Coronary artery (tissue), 2 donors: ENCODE data around the gene TEDC1.

ENCODE experiments used
- DNase-seq: peaks from one replicate; pipeline ENCODE4 v3.0.0-alpha.2; 2017; ENCODE audit warnings: low spot score
- H3K27ac ChIP-seq, 2 donors: fragments of 200-600 bp; sonication (generic); one replicate each; pipeline ENCODE4 v1.5.1; 2016 to 2019
- H3K4me3 ChIP-seq: fragments of 200-600 bp; sonication (generic); 2 replicates; pipeline ENCODE4 v1.5.1; 2016; ENCODE audit warnings: mild to moderate bottlenecking, moderate library complexity
- TF ChIP-seq, protein P1 (sequence below): fragments of 200-600 bp; sonication (generic); IDR thresholded peaks from one replicate; pipeline ENCODE4 v1.5.1; 2019; ENCODE audit warnings: antibody characterized with exemption

Gene TEDC1

DNA sequence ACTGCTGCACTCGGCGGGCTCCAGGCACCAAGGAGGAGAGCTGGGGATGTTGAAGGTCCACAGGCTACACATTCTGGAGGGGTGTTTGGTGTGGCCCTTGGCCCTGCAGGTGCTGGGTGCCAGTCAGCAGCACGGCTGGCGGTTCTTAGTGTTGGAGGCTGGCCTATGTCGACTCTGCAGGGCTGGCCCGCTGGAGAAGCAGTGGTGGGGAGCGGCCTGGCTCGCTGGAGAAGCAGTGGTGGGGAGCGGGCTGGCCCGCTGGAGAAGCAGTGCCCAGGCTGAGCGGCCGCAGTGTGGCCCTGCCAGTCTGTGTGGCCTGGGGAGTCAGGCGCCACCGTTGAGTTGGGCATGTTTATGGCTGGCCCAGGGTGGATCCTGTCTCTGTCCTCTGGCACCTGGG lies 44.1 kb upstream of the TEDC1 start:
- TF ChIP-seq, protein P1, sequence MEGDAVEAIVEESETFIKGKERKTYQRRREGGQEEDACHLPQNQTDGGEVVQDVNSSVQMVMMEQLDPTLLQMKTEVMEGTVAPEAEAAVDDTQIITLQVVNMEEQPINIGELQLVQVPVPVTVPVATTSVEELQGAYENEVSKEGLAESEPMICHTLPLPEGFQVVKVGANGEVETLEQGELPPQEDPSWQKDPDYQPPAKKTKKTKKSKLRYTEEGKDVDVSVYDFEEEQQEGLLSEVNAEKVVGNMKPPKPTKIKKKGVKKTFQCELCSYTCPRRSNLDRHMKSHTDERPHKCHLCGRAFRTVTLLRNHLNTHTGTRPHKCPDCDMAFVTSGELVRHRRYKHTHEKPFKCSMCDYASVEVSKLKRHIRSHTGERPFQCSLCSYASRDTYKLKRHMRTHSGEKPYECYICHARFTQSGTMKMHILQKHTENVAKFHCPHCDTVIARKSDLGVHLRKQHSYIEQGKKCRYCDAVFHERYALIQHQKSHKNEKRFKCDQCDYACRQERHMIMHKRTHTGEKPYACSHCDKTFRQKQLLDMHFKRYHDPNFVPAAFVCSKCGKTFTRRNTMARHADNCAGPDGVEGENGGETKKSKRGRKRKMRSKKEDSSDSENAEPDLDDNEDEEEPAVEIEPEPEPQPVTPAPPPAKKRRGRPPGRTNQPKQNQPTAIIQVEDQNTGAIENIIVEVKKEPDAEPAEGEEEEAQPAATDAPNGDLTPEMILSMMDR = no peak
- no peak for DNase-seq
- Histone ChIP-seq H3K27ac (no peak overlapping the region), H3K4me3 (no peak overlapping the region)

DNA sequence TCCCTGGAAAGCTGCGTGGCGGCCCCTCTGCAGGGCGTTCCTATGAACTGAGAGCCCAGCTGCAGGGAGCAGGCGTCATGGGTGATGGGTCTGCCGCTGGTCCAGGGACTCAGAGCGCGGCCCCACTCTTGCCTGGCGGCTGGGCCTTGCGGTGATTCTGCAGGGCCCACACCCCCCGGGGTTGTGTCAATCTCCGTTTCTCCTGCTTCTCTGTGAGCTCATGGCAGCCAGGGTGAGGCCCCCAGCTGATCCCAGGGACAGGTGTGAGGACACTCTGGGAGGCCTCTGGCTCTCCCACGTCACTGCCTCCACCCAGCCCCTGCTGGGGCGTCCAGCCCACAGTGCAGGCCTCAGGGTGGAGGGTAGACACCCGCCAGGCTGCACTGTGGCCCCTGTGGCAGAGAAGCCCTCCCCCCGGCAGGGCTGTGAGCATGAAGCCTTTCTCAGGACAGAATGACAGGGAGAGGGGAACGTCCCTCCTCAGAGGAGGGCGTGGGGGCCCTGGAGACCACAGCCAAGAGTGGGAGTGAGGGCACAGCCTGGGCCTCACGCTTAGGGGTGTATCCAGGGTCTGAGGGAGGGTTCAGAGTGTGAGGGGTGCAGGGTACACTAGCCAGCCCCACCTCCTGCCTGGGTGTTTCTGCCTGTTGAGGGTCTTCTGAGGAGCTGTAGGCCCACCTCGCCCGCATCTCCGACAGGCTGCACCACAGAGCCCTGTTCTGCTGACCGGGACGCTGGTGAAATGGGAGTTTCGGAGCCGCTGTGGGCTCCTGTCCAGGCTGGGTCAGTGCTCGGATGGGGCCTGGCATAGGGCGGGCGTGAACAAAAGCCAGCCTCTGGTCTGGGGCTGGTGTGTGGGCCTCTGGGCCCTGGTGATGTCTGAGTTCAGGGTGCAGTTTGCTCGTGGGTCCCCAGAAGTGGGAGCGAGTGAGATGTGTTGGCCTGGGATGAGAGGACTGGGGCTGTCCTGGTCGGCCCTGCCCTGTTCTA lies 43.1 kb upstream of the TEDC1 start:
- peak overlapping the region; percentile 27 for H3K4me3 ChIP-seq
- peak overlapping the region in 1 of 2 donors; percentile 72 for H3K27ac ChIP-seq
- TF ChIP-seq, protein P1 = no peak
- DNase-seq = no peak

GRCh38 chr14:105448706-105449111 lies 42.3 kb upstream of the TEDC1 start:
- DNase-seq = peak; percentile 85
- TF ChIP-seq, protein P1 = peak; percentile 96
- H3K4me3 ChIP-seq = peak overlapping the region; percentile 27
- H3K27ac ChIP-seq = peak overlapping the region in 1 of 2 donors; percentile 72

DNA sequence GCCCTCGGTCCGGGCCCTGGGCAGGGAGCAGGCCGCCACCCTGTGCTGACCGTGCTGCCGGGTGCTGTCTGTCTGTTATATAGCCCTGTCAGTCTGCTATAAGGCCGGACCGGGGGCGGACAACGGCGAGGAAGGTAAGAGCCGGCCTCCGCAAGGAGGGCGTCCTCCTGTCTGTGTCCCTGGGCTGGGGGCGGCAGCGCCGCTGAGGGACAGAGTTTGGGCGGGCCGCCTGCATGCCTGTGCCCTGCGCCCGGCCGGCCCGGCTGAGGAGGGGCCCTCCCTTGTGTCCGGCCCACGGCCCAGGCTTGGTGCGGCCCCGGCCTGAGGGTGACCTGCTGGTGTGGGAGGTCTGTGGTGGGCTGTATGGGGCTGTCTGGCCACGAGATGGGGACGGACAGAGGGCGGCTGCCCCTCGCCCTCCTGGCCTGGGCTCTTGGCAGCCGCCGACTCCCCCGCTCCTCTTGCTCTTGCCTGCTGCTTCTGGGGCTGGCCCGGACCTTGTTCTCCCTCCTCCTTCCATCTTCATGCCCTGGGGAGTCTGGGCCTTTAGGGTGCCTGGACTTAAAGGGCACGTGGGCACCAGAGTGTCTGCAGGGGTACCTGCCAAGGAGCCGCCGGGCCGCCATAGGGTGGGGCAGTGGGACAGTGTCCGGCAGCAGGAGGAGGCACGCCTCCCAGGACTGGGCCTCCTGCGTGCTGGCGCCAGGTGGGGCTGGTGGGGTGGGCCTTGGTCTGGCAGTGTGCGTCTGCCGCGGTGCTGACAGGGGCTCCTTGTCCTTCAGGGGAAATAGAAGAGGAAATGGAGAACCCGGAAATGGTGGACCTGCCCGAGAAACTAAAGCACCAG lies 41.5 kb upstream of the TEDC1 start:
- no peak overlapping the region for H3K4me3 ChIP-seq
- TF ChIP-seq, protein P1 = no peak
- peak overlapping the region in 1 of 2 donors; percentile 72 for H3K27ac ChIP-seq
- DNase-seq = no peak

GRCh38 chr14:105450123-105450505 lies 40.9 kb upstream of the TEDC1 start:
- no peak overlapping the region for H3K27ac ChIP-seq
- TF ChIP-seq, protein P1 = no peak
- no peak for DNase-seq

GRCh38 chr14:105450864-105451720 lies 40.0 kb upstream of the TEDC1 start:
- TF ChIP-seq, protein P1 = no peak
- DNase-seq = no peak
- no peak overlapping the region for H3K27ac ChIP-seq
- H3K4me3 ChIP-seq = no peak overlapping the region

More at GRCh38 chr14:105450123-105450505, 40.9 kb upstream of the TEDC1 start:
- H3K4me3 ChIP-seq = no peak overlapping the region
